ENCODE results near the gene HOXA2. TPM values are rescaled to one million over a fixed set of nuclear protein-coding genes. Genes with fewer than 3 reads are reported as not detected.

HOXA2 gene
- polyA plus RNA-seq, 1 donor, result 3.1 TPM

DNA sequence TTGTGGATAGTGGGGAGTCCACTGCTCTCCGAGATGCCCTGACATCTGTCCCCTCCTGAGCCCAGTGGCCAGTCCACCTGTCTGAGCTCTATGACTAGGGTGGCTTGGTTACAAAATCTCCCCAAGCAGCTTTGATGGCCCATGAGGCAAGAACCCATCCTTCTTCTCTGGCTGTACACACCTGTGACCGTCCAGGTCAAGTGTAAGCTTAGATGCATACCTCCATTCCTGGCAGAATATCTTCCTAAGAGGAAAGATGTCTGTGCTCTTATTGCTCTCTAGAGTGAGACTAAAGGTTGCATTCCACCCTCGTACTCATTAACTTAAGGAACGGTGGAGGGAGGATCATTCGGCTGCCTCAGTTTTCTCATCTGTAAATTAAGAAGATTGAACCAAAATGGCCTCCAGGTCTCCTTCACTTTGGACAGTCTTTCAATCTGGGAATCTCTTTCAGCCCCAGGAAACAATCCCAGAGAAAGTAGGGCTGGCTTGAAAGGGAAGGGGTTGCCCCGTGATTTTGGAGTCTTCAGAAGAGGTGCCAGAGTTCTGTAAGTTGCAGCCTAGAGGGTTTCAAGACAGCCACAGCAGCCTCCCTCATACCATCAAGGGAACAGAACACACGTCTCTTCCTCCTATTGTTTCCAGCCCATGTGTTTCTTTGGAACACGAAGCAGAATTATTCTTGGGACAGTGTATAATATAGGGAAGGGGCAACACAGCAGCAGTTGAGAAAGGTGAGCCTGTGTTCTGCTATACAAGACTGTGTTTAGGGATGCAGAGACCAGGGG is 22.6 kb upstream of the HOXA2 start:
- no peak for DNase-seq (ENCODE audit: low read depth)

DNA sequence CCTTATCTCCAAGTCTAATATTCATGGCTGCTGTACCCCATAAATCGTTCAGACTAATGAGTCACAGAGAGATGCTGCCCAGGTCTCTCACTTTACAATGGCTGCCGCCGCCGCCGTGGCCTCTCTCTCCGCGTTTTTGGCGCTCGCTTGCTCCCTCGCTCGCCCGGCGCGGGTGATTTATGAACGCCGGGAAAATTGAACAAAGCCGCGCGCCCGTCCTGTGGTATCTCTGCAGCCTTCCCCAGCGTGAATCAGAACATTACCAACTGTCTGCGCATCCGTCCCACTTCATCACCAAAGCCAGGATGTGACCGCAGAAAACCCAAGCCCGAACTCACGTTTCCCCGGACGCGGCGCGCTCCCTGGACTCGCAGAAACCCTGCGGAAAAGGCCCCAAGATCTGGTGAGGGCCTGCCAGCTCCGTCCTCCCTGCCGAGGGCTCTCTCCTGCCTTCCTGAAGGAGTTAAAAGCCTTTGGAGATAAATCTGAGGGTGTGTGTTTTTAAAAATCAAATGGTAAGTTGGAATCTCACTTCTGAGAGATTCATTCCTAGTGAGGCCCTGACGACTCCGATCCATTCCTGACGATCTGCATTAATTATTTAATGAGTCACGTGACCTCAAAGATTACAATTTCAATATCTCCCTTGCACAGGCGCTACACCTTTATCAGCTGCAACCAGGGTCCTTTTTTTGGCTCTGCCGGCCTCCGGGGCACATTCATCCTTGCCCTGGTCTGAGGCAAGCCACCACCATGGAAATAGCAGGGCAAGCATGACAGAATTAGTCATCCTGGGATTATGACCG is 21.8 kb upstream of the HOXA2 start:
- DNase-seq (ENCODE audit: low read depth), result no peak

DNA sequence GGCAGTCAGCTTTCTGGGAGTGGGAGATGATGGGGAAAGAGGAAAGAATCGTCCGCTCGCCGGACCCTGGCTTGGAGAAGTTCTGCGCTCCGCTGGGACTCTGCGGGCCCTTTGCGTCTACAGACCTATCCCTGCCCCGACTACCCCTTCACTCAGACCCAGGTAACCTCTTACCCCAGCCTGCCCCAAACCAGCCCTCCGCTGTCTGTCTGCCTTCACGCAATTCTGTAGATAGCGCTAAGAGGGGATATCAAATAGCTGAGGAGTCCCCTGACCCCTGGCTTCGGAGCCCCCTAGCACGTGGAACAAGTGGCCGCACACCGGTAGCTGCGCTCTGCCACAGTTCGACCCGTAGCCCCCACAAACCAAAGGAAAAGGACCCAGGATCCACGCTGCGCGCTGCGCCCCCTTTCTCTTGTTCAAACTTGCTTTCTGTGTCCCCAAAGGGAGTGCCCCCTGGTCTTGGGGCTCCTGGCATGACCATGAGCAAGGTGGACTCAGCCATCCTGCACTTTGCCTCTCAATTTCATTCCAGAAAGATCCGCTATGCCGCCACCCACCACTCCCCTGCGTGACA is 21.1 kb upstream of the HOXA2 start:
- no peak for DNase-seq (ENCODE audit: low read depth)

DNA sequence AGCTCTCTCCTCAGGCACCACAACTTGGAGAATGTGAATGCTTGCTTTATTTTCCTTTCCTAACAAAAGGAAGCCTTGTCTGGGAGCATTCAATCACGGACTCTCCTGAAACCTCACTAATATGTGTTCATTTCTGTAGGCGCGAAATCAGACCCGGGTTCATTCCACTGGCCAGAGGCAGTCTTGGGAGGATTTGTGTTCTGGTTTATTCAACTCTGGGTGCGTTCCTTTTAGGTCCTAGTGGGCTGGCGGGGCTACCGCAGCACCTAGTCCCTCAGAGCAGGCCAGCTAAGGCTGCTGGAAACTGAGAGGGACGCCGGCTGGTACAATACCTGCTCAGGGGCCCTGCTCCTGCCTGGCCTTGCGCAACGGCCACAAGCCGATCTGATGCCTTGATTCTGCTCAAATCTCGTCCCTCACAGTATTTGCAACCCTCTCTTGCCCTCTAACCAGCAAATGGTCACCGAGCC is 20.6 kb upstream of the HOXA2 start:
- no peak for DNase-seq (ENCODE audit: low read depth)

DNA sequence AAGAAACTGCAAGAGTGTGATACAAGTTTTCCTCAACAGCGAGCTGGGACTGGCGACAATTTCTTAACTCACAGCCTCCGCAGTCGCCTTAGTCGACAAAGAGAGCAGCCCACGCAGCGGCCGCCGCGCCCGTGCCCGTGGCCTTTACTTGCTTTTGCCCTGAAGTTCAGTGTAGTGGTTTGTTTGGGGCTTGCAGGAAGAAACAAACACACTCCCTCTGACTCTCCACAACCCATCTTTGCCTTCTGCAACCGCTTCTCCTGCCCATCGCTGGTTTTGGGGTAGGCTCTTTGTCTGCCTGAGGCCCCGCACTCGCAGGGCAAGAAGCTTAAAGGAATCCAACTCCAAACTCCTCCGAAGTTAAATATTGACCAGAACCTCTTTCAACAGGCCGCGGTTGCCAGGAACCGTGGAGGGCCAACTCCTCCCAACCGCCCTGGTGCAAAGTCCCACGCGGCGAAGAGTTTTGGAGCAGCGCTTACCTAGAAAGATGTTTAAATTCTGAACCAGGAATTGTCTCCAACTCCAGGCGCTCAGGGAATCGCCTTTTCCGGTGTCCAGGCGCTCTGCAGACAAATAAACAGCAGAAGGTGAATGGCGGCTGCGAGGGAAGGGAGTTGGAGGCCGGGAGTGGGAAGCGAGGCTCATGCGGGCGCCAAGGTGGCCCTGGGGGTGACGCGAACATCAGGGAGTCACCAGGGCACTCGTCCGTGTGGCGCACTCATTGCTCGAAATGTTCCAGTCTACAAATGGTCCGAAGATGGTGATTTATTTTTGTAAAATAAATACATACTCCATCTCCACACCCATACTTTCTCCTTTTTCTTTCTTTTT is 19.8 kb upstream of the HOXA2 start:
- DNase-seq (ENCODE audit: low read depth), result no peak

DNA sequence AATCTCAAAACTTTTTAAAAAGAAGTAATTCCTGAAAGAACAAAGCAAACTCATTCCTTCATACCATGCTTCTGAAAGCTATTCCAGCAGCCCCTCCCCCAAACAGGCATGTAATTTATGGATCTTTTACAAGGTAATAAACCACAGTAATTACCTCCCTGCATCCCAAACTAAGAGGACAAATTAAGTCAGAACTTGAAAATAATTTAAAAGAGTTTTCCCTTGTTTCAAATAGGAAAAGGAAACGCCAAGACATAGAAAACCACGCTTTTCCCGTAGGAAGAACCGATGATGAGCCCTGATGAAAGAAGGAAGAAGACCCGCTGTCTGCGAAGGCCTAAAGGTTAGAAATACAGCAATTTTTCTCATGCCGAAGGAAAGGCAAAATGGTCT is 19.2 kb upstream of the HOXA2 start:
- DNase-seq (ENCODE audit: low read depth), result no peak

DNA sequence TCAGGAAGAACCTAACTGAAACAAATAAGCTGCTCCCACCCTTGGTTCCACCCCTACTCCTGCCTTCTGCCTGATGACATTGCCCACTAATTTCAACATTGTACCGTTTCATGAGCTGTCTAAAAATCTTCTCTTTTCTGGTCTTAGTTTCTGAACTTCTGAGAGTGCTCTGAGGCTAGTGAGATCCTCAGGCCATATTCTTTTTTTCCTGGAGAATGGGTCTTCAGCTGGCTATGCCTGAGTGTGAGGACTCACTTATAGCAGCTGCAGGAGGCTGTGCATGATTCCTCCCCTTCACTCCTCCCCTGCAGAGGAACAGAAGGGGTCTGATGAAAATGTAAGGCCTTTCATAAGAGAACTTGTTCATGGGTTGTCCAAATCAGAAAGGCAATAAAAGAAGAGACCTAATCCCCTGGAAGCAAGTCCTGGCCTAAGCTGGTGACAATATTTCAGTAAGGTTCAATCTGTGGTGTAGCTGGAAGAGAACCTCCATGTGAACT is 17.0 kb upstream of the HOXA2 start:
- no peak for DNase-seq (ENCODE audit: low read depth)

DNA sequence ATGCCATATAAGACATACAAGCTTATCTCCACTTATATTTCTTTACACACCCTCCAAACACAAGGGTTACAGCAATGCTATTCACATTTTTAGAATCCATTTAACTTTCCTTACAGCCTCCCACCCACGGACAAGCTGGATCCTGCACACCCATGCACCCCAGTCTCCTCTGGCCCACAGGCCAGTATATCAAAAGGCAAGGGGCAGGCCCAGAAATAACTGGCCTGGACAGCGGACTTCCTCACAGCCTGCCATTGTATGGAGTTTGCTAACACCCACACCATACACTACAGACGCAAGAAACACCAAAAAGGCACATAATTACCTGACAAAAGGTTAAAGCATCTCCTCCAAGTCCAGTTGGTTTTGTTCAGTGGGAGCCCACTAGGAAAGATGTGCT is 16.1 kb upstream of the HOXA2 start:
- no peak for DNase-seq (ENCODE audit: low read depth)

DNA sequence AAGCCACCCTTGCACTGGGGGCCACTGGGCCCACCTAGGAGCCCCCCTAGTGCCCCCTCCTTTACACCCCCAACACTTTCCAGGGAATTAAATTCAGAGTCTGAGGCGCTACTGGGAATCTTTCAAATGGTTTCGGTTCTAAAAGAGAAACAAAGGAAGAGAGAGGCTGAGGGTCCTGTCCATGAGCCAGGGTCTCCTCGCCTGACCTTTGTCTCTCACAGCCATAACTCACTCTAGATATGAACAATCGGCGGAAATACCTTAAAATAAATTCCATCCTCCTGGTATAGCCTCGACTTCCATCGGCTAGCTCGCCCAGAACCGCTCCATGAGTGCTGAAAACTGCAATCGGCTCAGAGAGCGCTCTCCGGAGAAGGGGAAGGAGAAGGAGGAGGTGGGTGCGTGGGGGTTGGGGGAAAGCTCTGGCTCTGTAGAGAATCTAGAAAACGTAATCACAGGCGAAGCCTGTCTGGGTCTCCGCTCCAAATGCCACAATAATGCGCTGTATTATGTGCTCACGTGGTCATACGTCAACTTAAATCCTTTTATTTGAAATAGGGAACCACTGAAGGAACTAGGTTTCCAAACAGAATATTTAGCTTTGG is 15.5 kb upstream of the HOXA2 start:
- no peak for DNase-seq (ENCODE audit: low read depth)

DNA sequence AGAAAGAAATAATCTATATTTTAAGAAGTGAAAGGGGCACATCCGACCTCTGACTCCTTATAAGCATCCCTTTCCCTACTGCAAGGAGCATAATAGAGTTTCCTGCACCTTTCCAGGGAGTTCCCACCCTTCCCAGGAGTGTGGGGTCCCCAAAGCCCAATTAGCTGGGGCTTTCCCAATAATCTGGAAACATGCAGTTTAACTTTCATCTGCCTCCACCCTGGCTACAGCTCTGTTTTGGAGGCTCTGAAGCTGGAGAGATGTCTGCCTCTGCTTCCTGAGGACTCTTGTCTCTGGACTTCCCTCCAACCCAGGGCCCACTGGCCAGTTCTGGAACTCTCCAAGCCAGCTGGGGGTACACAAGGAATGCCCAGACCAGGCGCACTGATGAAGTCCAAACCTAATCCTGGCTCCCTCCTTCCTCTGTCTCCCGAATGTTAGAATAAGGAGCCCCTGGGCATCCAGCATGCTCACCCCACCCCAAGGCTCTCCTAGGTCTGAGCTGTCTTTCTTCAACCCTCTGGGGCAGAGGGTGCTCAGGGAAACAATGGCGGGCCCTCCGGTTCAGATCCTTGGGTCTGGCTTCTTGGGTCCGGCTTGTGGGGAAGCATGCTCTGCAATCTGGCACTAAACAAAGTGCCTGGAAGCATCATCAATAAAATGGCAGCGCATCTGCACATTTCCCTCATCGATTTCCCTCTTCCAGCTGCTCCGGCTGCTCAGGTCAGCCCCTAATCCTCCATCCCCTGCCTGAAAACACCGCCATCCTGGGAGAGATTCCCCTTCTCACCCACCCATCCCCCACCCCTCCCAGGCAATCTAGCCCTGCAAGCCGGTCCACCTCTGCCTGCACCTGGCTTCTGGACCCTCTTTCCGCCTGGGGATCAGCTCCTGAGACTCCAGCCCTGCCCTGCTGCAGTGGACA is 14.7 kb upstream of the HOXA2 start:
- DNase-seq (ENCODE audit: low read depth), result no peak

DNA sequence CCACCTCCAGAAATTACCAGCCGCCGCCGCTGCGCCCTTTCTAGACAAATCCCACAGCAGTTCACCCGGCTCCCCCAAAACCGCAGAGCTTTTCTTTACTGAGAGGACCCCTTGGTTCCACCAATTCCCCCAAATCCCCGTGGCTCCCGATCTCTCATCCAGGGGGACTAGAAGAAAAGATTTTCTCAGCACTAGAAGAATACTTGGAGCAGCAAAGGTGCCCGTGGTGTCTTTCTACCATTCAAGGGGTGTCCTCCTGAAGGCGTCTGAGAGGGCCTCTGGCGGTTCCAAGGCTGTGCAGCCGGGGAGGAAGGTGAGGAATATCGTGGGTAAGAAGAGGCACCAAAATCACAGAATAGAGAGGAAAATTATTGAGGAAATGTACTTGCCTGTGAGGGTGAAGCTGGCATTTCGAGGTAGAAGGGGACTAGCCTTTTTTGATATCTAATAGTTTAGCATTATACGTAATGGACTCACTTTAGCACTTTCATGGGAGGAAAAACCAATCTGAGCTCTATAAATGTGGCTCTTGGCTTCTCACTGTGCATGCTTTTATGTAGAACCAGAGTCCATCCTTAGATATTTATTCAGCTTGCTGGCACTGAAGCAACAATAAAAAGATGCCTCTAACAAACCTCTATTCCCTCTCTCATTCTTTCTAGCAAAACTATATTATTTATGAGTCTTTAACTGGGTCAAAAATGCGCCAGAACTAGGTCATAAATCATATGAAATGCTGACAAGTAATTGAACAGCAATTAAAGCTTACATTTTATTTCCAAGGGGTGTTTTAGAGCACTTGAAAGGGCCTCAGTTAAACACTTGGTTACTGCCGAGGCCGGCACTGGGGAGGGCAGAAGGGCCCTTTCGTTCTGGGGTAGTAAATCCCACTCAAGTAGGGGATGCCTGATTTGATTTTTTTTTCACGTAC is 13.8 kb upstream of the HOXA2 start:
- DNase-seq (ENCODE audit: low read depth), result no peak

DNA sequence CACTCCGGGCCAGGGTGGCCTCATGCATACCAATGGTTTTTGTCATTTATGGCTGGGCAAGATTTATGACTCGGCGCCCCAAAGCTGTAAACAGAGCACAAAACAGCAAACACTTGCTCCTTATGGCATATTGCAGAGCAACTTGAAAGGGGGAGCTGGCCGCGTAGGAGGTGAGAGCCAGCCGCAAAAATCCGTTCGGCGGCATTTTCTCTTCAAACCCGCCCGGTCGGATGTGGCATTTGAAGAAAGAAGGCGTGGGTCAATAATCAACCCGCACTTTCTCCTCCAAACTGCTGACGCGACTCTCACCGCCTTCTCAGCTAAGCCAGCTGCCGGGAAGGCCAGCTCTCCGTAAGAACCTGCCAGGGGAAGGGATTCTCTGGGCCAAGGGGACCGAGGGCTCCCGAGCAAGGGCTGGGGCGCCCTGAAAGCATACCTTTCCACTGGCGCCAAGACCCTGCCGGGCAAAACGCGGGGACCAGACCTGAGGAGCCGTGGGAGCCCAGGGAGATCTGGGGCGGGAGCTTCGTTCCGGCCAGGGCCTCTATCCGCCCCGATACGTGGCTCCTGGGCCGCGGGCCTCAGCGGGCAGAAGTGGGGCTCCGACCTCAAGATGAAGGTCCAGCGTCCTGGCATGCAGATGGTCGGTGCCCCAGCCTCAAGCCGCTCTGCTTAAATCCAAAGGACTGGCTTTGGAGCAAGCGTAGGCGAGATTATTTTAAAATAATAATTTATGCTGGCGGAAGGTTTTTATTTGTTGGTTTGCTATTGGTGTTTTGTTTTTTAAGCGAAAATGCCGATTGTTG is 12.9 kb upstream of the HOXA2 start:
- DNase-seq (ENCODE audit: low read depth), result no peak

DNA sequence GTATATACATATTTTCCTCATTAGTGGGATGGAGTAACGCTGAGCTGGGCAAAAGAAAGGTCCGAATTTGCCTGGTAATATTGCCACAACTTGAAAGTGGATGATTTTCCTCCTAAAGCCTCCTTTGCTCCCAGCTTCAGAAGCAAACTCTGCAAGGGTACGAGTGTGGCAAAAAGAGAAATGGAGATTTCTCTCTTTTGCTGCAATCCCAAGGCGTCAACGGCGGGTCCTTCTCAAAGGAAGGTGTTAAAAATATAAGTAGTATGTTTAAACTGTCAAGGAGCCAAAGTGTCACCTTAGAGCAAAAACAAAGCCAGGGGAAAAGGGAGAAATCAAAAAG is 12.4 kb upstream of the HOXA2 start:
- DNase-seq (ENCODE audit: low read depth), result no peak

DNA sequence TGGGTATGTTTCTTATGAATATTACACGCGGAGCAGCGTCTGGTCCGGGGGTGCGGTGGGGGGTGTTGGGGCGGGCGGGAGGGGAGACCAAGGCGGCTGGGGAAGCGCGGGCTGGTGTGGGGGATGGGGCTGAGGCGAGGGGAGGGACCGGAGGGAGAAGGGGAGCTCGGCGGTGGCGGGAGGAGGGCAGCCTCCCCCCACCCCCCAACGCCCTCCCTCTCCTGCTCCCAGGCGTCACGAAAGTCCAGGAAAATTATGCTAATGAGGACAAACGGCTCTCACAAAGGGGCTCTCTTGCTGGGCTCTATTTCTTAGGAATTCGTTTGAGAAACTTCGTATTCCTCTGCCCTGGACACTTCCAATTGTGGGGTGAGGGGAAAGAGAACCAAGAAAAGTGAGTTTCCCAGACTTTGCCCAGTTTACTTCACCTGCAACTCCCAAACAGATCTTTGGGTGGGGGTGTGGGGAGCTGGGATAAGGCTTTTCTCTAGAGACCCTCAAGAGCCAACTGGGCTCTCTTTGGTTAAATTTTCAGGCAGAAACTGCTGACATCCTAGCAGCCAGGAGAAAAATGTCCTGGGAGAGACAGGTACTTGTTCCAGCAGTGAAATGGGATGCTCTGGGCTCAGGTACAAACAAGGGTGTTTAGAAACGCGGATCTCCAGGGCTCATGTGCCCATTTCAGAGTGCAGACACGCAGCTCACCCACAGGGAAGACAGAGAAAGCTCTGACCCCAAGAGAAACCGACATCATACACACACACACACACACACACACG is 11.7 kb upstream of the HOXA2 start:
- DNase-seq (ENCODE audit: low read depth), result no peak

DNA sequence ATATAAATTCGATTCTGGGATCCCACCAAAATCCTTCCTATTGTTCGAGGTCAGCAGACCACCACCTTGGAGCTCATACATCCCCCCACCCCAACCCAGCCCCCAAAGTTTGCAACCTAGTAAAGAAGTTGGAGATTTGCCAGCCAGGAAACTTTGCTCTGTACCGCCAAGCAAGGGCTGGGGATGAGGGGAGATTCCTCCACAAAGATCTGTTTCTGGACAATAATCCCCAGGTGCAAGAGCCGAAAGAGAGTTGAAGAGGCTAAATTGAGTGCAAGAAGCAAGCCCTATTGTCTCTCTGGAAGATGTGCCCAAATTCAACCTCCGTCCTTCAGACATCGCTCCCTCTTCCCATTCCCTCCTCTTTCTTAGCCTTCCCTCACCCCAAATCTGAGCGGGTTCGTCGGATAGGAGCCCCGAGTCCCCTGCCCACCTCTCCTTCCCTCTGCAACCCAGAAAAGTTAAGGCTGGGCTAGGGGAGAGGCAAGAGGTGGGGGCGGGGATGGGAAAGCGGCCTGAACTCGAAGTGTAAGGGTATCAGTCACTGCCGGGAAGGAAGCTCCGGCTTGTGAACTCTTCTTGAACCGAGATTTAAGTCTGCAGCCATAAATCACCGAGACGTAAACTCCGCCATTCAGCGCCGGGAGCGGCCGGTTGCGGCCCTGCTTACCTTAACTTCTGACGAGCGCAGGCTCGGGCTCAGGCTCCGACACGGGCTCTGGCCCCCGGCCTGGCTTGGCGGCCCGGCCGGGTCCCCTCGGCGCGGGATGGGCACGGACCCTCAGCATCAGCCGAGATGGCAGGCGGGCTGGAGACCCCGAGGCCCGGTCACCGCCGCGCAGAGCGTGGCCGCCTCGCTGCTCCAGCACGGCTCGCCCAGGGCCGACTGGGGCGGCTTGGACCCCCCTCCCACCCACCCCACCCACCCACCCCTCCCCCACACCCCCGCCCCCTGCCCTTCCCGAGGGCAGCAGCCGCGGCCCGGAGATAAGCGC is 10.8 kb upstream of the HOXA2 start:
- DNase-seq (ENCODE audit: low read depth), result no peak

DNA sequence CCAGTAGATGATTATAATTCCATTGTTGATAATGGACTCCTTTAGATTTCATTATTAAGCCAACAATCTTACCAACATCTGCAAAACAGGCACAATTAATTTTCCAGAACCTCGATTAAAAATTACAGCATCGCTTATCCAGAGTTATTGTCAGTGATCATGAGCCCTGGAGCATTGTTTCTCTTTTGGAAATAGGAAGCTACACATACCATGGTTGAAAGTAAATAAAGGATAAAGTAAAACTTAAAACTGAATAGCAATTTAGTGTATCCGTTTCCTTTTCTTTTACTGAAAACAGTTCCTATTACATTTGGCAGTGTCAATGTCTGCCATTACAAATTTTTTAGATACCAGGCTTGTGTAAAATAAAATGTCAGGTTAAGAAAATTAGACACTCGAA is 9.9 kb upstream of the HOXA2 start:
- no peak for DNase-seq (ENCODE audit: low read depth)

All from forelimb muscle (tissue), 1 donor.